ENCODE results near the gene FBN3. TPM values are rescaled to one million over a fixed set of nuclear protein-coding genes. Genes with fewer than 3 reads are reported as not detected.

FBN3 gene
- total and polyA plus RNA-seq, 8 donors = 0.08 to 0.55 TPM; not detected in 6

- DNase-seq = no peak
- Histone ChIP-seq H3K36me3 (no peaks in the 10 kb centered on the region), H3K4me1 (no peaks in the 10 kb centered on the region), H3K27ac (no peak overlapping the region), H3K4me3 (no peak overlapping the region), H3K9me3 (no peaks in the 10 kb centered on the region), H3K27me3 (peaks cover 0 to 31% (median 0%) of the 10 kb centered on the region in 3 donors)
- 86 to 94% (median 93%) methylated on average over 9 of the region's 9 CpGs for WGBS, 5 donors
- intact Hi-C loops (cut with DNase I; ENCODE audit: low total_unique reads) = no loop called here
- TF ChIP-seq POLR2AphosphoS5 (IDR thresholded peaks at IDR 0.05) = no peak
- no peak for TF ChIP-seq POLR2A (IDR thresholded peaks at IDR 0.05)
- no peak for TF ChIP-seq EP300 (IDR thresholded peaks at IDR 0.05)
- TF ChIP-seq, protein P1, sequence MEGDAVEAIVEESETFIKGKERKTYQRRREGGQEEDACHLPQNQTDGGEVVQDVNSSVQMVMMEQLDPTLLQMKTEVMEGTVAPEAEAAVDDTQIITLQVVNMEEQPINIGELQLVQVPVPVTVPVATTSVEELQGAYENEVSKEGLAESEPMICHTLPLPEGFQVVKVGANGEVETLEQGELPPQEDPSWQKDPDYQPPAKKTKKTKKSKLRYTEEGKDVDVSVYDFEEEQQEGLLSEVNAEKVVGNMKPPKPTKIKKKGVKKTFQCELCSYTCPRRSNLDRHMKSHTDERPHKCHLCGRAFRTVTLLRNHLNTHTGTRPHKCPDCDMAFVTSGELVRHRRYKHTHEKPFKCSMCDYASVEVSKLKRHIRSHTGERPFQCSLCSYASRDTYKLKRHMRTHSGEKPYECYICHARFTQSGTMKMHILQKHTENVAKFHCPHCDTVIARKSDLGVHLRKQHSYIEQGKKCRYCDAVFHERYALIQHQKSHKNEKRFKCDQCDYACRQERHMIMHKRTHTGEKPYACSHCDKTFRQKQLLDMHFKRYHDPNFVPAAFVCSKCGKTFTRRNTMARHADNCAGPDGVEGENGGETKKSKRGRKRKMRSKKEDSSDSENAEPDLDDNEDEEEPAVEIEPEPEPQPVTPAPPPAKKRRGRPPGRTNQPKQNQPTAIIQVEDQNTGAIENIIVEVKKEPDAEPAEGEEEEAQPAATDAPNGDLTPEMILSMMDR (IDR thresholded peaks at IDR 0.05) = no peak
Measured at GRCh38 chr19:8042900-8043299, 106.5 kb downstream of the FBN3 start.

- WGBS, 5 donors = 55 to 68% (median 63%) methylated on average over 6 to 7 of the region's 7 CpGs
Measured at GRCh38 chr19:8041531-8041931, 107.9 kb downstream of the FBN3 start.

GRCh38 chr19:8039231-8039630 lies 110.2 kb downstream of the FBN3 start:
- TF ChIP-seq POLR2A (IDR thresholded peaks at IDR 0.05) = no peak
- TF ChIP-seq EP300 (IDR thresholded peaks at IDR 0.05) = no peak
- TF ChIP-seq POLR2AphosphoS5 (IDR thresholded peaks at IDR 0.05) = no peak
- TF ChIP-seq, protein P1 (IDR thresholded peaks at IDR 0.05) = no peak
- no peaks in the 10 kb centered on the region for H3K36me3 ChIP-seq
- no peak overlapping the region for H3K27ac ChIP-seq
- no peak overlapping the region for H3K4me3 ChIP-seq
- no peaks in the 10 kb centered on the region for H3K9me3 ChIP-seq
- no peak for DNase-seq
- no peaks in the 10 kb centered on the region for H3K4me1 ChIP-seq
- intact Hi-C loops (cut with DNase I; ENCODE audit: low total_unique reads) = no loop called here
- H3K27me3 ChIP-seq = peaks cover 0 to 44% (median 0%) of the 10 kb centered on the region in 3 donors
- WGBS, 5 donors = 87 to 100% (median 97%) methylated on average over 3 of the region's 3 CpGs

More at GRCh38 chr19:8041531-8041931, 107.9 kb downstream of the FBN3 start:
- Histone ChIP-seq H3K36me3 (no peaks in the 10 kb centered on the region), H3K27ac (no peak overlapping the region), H3K4me3 (no peak overlapping the region), H3K9me3 (no peaks in the 10 kb centered on the region), H3K4me1 (no peaks in the 10 kb centered on the region), H3K27me3 (peaks cover 0 to 44% (median 0%) of the 10 kb centered on the region in 3 donors)
- TF ChIP-seq POLR2AphosphoS5 (IDR thresholded peaks at IDR 0.05) = no peak
- TF ChIP-seq, protein P1 (IDR thresholded peaks at IDR 0.05) = no peak
- intact Hi-C loops (cut with DNase I; ENCODE audit: low total_unique reads) = no loop called here
- no peak for DNase-seq

GRCh38 chr19:8038815-8039214 lies 110.6 kb downstream of the FBN3 start:
- no peak for TF ChIP-seq POLR2A (IDR thresholded peaks at IDR 0.05)
- no peak for TF ChIP-seq POLR2AphosphoS5 (IDR thresholded peaks at IDR 0.05)
- no peak for TF ChIP-seq EP300 (IDR thresholded peaks at IDR 0.05)
- TF ChIP-seq, protein P1 (IDR thresholded peaks at IDR 0.05) = no peak
- Histone ChIP-seq H3K4me1 (no peaks in the 10 kb centered on the region), H3K4me3 (no peak overlapping the region), H3K27me3 (peaks cover 0 to 44% (median 0%) of the 10 kb centered on the region in 3 donors), H3K27ac (no peak overlapping the region), H3K9me3 (no peaks in the 10 kb centered on the region), H3K36me3 (no peaks in the 10 kb centered on the region)
- intact Hi-C loops (cut with DNase I; ENCODE audit: low total_unique reads) = no loop called here
- DNase-seq = no peak
- WGBS, 5 donors = 70 to 86% (median 76%) methylated on average over 6 of the region's 6 CpGs

Data from stomach (tissue), 9 donors.